HepG2 (cell line): Measurements from ENCODE around the gene MYO1B. TPM values are rescaled to one million over a fixed set of nuclear protein-coding genes. Genes with fewer than 3 reads are reported as not detected.

Source experiments
- ARID3A ChIP-seq: IDR thresholded peaks from 2 replicates; pipeline ENCODE4 v1.6.1; 2012; ENCODE audit warnings: low read depth, low read length, improper control_type of control experiment
- ARID5B ChIP-seq: IDR thresholded peaks from 2 replicates; pipeline ENCODE4 v1.4.0; 2020; ENCODE audit warnings: mild to moderate bottlenecking, missing genetic modification reagents
- BHLHE40 ChIP-seq: IDR thresholded peaks from 2 replicates; pipeline ENCODE4 v1.6.1; 2011; ENCODE audit warnings: low read length, improper control_type of control experiment
- CAMTA2 ChIP-seq: sonication (generic); formaldehyde crosslinking; IDR thresholded peaks from 2 replicates; pipeline ENCODE4 v1.4.0; 2020; ENCODE audit warnings: mild to moderate bottlenecking, missing genetic modification reagents, borderline replicate concordance
- CENPT ChIP-seq: sonication (generic); formaldehyde crosslinking; IDR thresholded peaks from 2 replicates; pipeline ENCODE4 v1.8.0; 2022; ENCODE audit warnings: low read depth, mild to moderate bottlenecking, moderate library complexity, missing genetic modification reagents
- DBP ChIP-seq: sonication (generic); formaldehyde crosslinking; IDR thresholded peaks from 2 replicates; pipeline ENCODE4 v1.4.0; 2020; ENCODE audit warnings: missing genetic modification reagents; ENCODE audit errors: not compliant biosample characterization
- GFI1 ChIP-seq: sonication (generic); formaldehyde crosslinking; IDR thresholded peaks from 2 replicates; pipeline ENCODE4 v1.5.0; 2020; ENCODE audit warnings: missing genetic modification reagents, mild to moderate bottlenecking, borderline replicate concordance
- HDAC2 ChIP-seq: sonication (generic); formaldehyde crosslinking; IDR thresholded peaks from 2 replicates; pipeline ENCODE4 v1.4.0; 2020; ENCODE audit warnings: missing genetic modification reagents
- HOXA9 ChIP-seq: sonication (generic); formaldehyde crosslinking; IDR thresholded peaks from 2 replicates; pipeline ENCODE4 v1.8.1; 2022; ENCODE audit warnings: missing genetic modification reagents, mild to moderate bottlenecking, moderate library complexity, borderline replicate concordance
- PPARG ChIP-seq: conservative IDR thresholded peaks from 2 replicates; pipeline ENCODE4 v1.6.1; 2016; ENCODE audit warnings: missing biosample characterization, missing genetic modification reagents
- SKI ChIP-seq: fragments of 450-650 bp; IDR thresholded peaks from one replicate; pipeline ENCODE4 v1.6.1; 2018; ENCODE audit warnings: mild to moderate bottlenecking; ENCODE audit not compliant: partially characterized antibody
- SP140L ChIP-seq: sonication (generic); formaldehyde crosslinking; IDR thresholded peaks from 2 replicates; pipeline ENCODE4 v1.4.0; 2020; ENCODE audit warnings: missing genetic modification reagents, borderline replicate concordance
- ZBTB7A ChIP-seq: sonication (generic); formaldehyde crosslinking; IDR thresholded peaks from 2 replicates; pipeline ENCODE4 v1.8.0; 2022; ENCODE audit warnings: mild to moderate bottlenecking, missing genetic modification reagents
- ZBTB8A ChIP-seq: sonication (generic); formaldehyde crosslinking; IDR thresholded peaks from 2 replicates; pipeline ENCODE4 v1.4.0; 2020; ENCODE audit warnings: mild to moderate bottlenecking, low read depth, missing genetic modification reagents, borderline replicate concordance
- ZNF121 ChIP-seq: sonication (generic); formaldehyde crosslinking; IDR thresholded peaks from 2 replicates; pipeline ENCODE4 v1.5.0; 2020; ENCODE audit warnings: mild to moderate bottlenecking, missing genetic modification reagents
- ZNF280D ChIP-seq: sonication (generic); formaldehyde crosslinking; IDR thresholded peaks from 2 replicates; pipeline ENCODE4 v1.5.1; 2020; ENCODE audit warnings: mild to moderate bottlenecking, missing genetic modification reagents
- ZNF362 ChIP-seq: sonication (generic); formaldehyde crosslinking; IDR thresholded peaks from 2 replicates; pipeline ENCODE4 v1.4.0; 2020; ENCODE audit warnings: missing genetic modification reagents, mild to moderate bottlenecking, borderline replicate concordance
- ZNF546 ChIP-seq: sonication (generic); formaldehyde crosslinking; conservative IDR thresholded peaks from 2 replicates; pipeline ENCODE4 v1.8.1; 2023; ENCODE audit warnings: mild to moderate bottlenecking, missing genetic modification reagents
- ZNF670 ChIP-seq: sonication (generic); formaldehyde crosslinking; IDR thresholded peaks from 2 replicates; pipeline ENCODE4 v1.8.0; 2022; ENCODE audit warnings: mild to moderate bottlenecking, missing genetic modification reagents, borderline replicate concordance
- polyA plus RNA-seq, 8 experiments: library from polyadenylated mRNA; depleted of rRNA in 3 of 8; stranded (reverse) in 7 of 8; unstranded in 1 of 8; fragments of >200 nt; fragmentation: Illumina TruSeq in 4 of 8; extraction: Trizol in 4 of 8; gene quantifications; 2 replicates each; pipeline versions ENCODE4 v1.2.1 to v1.2.3, GENCODE V29; 2011 to 2016; ENCODE audit warnings: low read depth in 4 of 8, missing spikeins in 1 of 8, mixed read lengths in 1 of 8; ENCODE audit not compliant: insufficient read depth in 1 of 8
- total RNA-seq, 5 experiments: library from RNA; depleted of rRNA; stranded (reverse); fragments of >200 nt; fragmentation: Illumina TruSeq; extraction: Trizol; gene quantifications; 2 replicates each; pipeline ENCODE4 v1.2.3, GENCODE V29; 2016; ENCODE audit warnings: low read depth in 1 of 5

The MYO1B gene
- total and polyA plus RNA-seq, 2 of the 13 experiments (the other 11 are each of a cell fraction or from before 2014, with no cell fraction given): 36.9 to 89.8 TPM

GRCh38 chr2:191328150-191328809 is 83.1 kb downstream of the MYO1B start (continued):
- no peak for TF ChIP-seq ARID3A
- no peak for TF ChIP-seq CAMTA2
- TF ChIP-seq CENPT (CRISPR knock-in tag): no peak
- TF ChIP-seq BHLHE40: no peak
- no peak for TF ChIP-seq ZNF280D (CRISPR knock-in tag)
- TF ChIP-seq DBP (CRISPR knock-in tag): no peak
- TF ChIP-seq ZNF546 (CRISPR knock-in tag): no peak
- TF ChIP-seq ZBTB8A (CRISPR knock-in tag): no peak
- no peak for TF ChIP-seq HOXA9 (CRISPR knock-in tag)
- no peak for TF ChIP-seq ZNF670 (CRISPR knock-in tag)
- TF ChIP-seq ZNF362 (CRISPR knock-in tag): no peak
- 0 out of 2 replicates have a peak, but pooled peaks have one; percentile 21 for TF ChIP-seq PPARG
- TF ChIP-seq ZNF121 (CRISPR knock-in tag): no peak
- no peak for TF ChIP-seq SP140L
- peak; percentile 43 for TF ChIP-seq ARID5B (CRISPR knock-in tag)
- TF ChIP-seq HDAC2 (CRISPR knock-in tag): no peak
- no peak for TF ChIP-seq GFI1 (CRISPR knock-in tag)
- TF ChIP-seq ZBTB7A (CRISPR knock-in tag): no peak
- TF ChIP-seq SKI: no peak
